Lung (tissue), 12 donors: Measurements from ENCODE around the gene IGLON5. TPM values are rescaled to one million over a fixed set of nuclear protein-coding genes. Genes with fewer than 3 reads are reported as not detected.

Experiments
- ATAC-seq: fragments of 200-7000 bp; cut with Tn5 transposase; one replicate; pipeline ENCODE4 v1.9.1; 2020; ENCODE audit warnings: moderate number of reproducible peaks; ENCODE audit not compliant: insufficient read depth, low FRiP score
- DNase-seq, 3 donors: peaks; one replicate each; pipeline ENCODE4 v3.0.0-alpha.2; 2013 to 2017
- H3K27ac ChIP-seq, 2 donors: one replicate each; pipeline ENCODE4 v1.5.1; 2013; ENCODE audit warnings: mild to moderate bottlenecking in 2 of 2, moderate library complexity in 2 of 2, control low read depth in 1 of 2, inconsistent platforms in 1 of 2, low read depth in 1 of 2, low read length in 1 of 2
- H3K27me3 ChIP-seq, 3 donors: one replicate each; pipeline ENCODE4 v1.5.1; 2013; ENCODE audit warnings: low read length in 2 of 3; ENCODE audit not compliant: control insufficient read depth in 3 of 3, insufficient read depth in 3 of 3
- H3K36me3 ChIP-seq, 4 donors: one replicate each; pipeline ENCODE4 v1.5.1; 2013; ENCODE audit warnings: low read length in 4 of 4, mild to moderate bottlenecking in 1 of 4, moderate library complexity in 1 of 4; ENCODE audit not compliant: control insufficient read depth in 4 of 4, insufficient read depth in 4 of 4
- H3K4me1 ChIP-seq, 5 donors: one replicate each; pipeline ENCODE4 v1.5.1; 2013; ENCODE audit warnings: low read length in 5 of 5, mild to moderate bottlenecking in 2 of 5, moderate library complexity in 1 of 5; ENCODE audit not compliant: control insufficient read depth in 5 of 5, insufficient read depth in 5 of 5
- H3K4me3 ChIP-seq: one replicate; pipeline ENCODE4 v1.5.1; 2013; ENCODE audit warnings: mild to moderate bottlenecking, control low read depth, moderate library complexity
- H3K9ac ChIP-seq, 2 donors: one replicate each; pipeline ENCODE4 v1.5.1; 2013; ENCODE audit warnings: low read length in 2 of 2, control low read depth in 1 of 2; ENCODE audit not compliant: insufficient read depth in 1 of 2
- H3K9me3 ChIP-seq, 4 donors: one replicate each; pipeline ENCODE4 v1.5.1; 2013; ENCODE audit warnings: low read length in 3 of 4, mild to moderate bottlenecking in 1 of 4, moderate library complexity in 1 of 4; ENCODE audit not compliant: control insufficient read depth in 4 of 4, insufficient read depth in 3 of 4
- CTCF ChIP-seq: IDR thresholded peaks from 2 replicates; pipeline ENCODE4 v1.5.1; 2012; ENCODE audit warnings: mild to moderate bottlenecking; ENCODE audit errors: control extremely low read depth, extremely low read depth
- WGBS, 2 donors: extraction: QIAGEN DNeasy Blood & Tissue Kit; methylation state at CpG; one replicate each; pipeline ENCODE4 v1.1.7; 2013; 5-methylcytosine and 5-hydroxymethylcytosine counted together
- polyA plus RNA-seq, 2 donors: library from polyadenylated mRNA; stranded (reverse); fragments of 200-250 nt; gene quantifications; one replicate each; pipeline ENCODE4 v1.2.1, GENCODE V29; 2013
- total RNA-seq, 2 donors: library from RNA; depleted of rRNA in 1 of 2; stranded (reverse); fragments of >200 nt in 1 of 2; gene quantifications; one replicate each; pipeline ENCODE4 v1.2.1, GENCODE V29; 2014 to 2021
- donor health status: control.
- donor health status: control.
- donor health status: Bipolar disorder and iron deficiency.
- donor health status: healthy.
- donor health status: DM: yes; HTN: yes; CAD: no.

IGLON5 gene
- total and polyA plus RNA-seq, 4 donors = 0.09 to 0.43 (median 0.18) TPM; not detected in 1

- ATAC-seq = no peak
- WGBS, 2 donors = 92 to 98% methylated on average over 13 of the region's 13 CpGs
- DNase-seq = no peak
These were observed 25.9 kb downstream of the IGLON5 start for GRCh38 chr19:51337141-51337860.

GRCh38 chr19:51337861-51338562 is 26.6 kb downstream of the IGLON5 start:
- H3K9me3 ChIP-seq = no peaks in the 10 kb centered on the region

More at GRCh38 chr19:51337141-51337860, 25.9 kb downstream of the IGLON5 start:
- H3K36me3 ChIP-seq = no peaks in the 10 kb centered on the region
- no peaks in the 10 kb centered on the region for H3K9me3 ChIP-seq
- peaks cover 0 to 5% (median 0%) of the 10 kb centered on the region in 5 donors for H3K4me1 ChIP-seq
- H3K27ac ChIP-seq = no peak overlapping the region
- H3K9ac ChIP-seq = no peak overlapping the region
- TF ChIP-seq CTCF = no peak
- peaks cover 0 to 4% (median 2%) of the 10 kb centered on the region in 3 donors for H3K27me3 ChIP-seq
- H3K4me3 ChIP-seq = no peak overlapping the region

GRCh38 chr19:51338563-51339312 is 27.3 kb downstream of the IGLON5 start:
- 3% methylated on average over 36 to 43 of the region's 43 CpGs for WGBS, 2 donors
- H3K36me3 ChIP-seq = no peaks in the 10 kb centered on the region
- peaks cover 0 to 5% (median 0%) of the 10 kb centered on the region in 5 donors for H3K4me1 ChIP-seq
- no peak overlapping the region for H3K9ac ChIP-seq
- H3K27me3 ChIP-seq = peaks cover 0 to 4% (median 2%) of the 10 kb centered on the region in 3 donors
- ATAC-seq (peak; percentile 65), DNase-seq (peak; percentile 76 to 82 (median 82))
- peak overlapping the region; percentile 47 for H3K4me3 ChIP-seq
- peak overlapping the region in 1 of 2 donors; percentile 59 for H3K27ac ChIP-seq
- no peaks in the 10 kb centered on the region for H3K9me3 ChIP-seq
- peak; percentile 76 for TF ChIP-seq CTCF

More at GRCh38 chr19:51337861-51338562, 26.6 kb downstream of the IGLON5 start:
- Histone ChIP-seq H3K4me1 (peaks cover 0 to 5% (median 0%) of the 10 kb centered on the region in 5 donors), H3K36me3 (no peaks in the 10 kb centered on the region), H3K4me3 (no peak overlapping the region), H3K9ac (no peak overlapping the region), H3K27me3 (peaks cover 0 to 4% (median 2%) of the 10 kb centered on the region in 3 donors), H3K27ac (no peak overlapping the region)
- ATAC-seq (no peak), DNase-seq (no peak)
- TF ChIP-seq CTCF = no peak
- 84 to 92% methylated on average over 19 of the region's 19 CpGs for WGBS, 2 donors
